ENCODE results near the gene GMDS. TPM values are rescaled to one million over a fixed set of nuclear protein-coding genes. Genes with fewer than 3 reads are reported as not detected.

Gene GMDS
- total RNA-seq, 1 experiment from 2014 or later: 27.6 TPM

GRCh38 chr6:1774226-1774915, 471.0 kb downstream of the GMDS start:
- Histone ChIP-seq H3K4me1 (ENCODE audit: insufficient read depth, low read length) (no peaks in the 10 kb centered on the region; the same call in 1 of the 2 replicates), H2BK20ac (ENCODE audit: low read depth, low read length, poor library complexity, severe bottlenecking) (no peak overlapping the region), H4K91ac (ENCODE audit: insufficient read length, low read depth, low read length) (no peak overlapping the region), H3K23me2 (ENCODE audit: insufficient read length, low read depth, low read length, poor library complexity, severe bottlenecking) (no peaks in the 10 kb centered on the region), H2AFZ (ENCODE audit: low read length) (no peak overlapping the region), H2BK12ac (ENCODE audit: insufficient read length, low read depth, low read length) (no peak overlapping the region), H4K5ac (ENCODE audit: insufficient read length, low read depth, low read length) (no peak overlapping the region), H4K8ac (replicated peaks; ENCODE audit: insufficient read length, low read depth, low read length) (no peak overlapping the region), H3K18ac (ENCODE audit: insufficient read length, low read depth, low read length) (no peak overlapping the region), H3K4ac (ENCODE audit: low read depth, low read length) (no peak overlapping the region), H3K79me1 (ENCODE audit: insufficient read depth, low read depth, low read length, poor library complexity, severe bottlenecking) (no peaks in the 10 kb centered on the region), H3K27ac (ENCODE audit: insufficient read length, low read depth, low read length) (no peak overlapping the region), H3K56ac (ENCODE audit: insufficient read length, low read depth, low read length) (no peak overlapping the region), H3K23ac (ENCODE audit: insufficient read length, low read depth, low read length) (no peak overlapping the region), H3K9me3 (ENCODE audit: control insufficient read depth, low read depth, low read length) (no peaks in the 10 kb centered on the region), H2AK5ac (ENCODE audit: insufficient read length, low read length) (no peak overlapping the region), H2BK15ac (ENCODE audit: low read depth, low read length) (no peak overlapping the region), H3T11ph (ENCODE audit: low read length) (no peak overlapping the region), H3K4me2 (ENCODE audit: insufficient read depth, insufficient read length, low read length) (no peak overlapping the region), H3K27me3 (ENCODE audit: insufficient read depth, low read length) (no peaks in the 10 kb centered on the region), H3K79me2 (ENCODE audit: insufficient read depth, low read length) (no peaks in the 10 kb centered on the region), H3K14ac (ENCODE audit: insufficient read depth, low read length) (no peak overlapping the region), H3K9ac (ENCODE audit: extremely low read depth, insufficient read length, low read length) (no peak overlapping the region), H2BK120ac (ENCODE audit: low read depth, low read length, poor library complexity, severe bottlenecking) (no peak overlapping the region), H2BK5ac (ENCODE audit: insufficient read length, low read length) (no peak overlapping the region), H4K20me1 (ENCODE audit: control insufficient read depth, insufficient read depth, insufficient read length) (no peaks in the 10 kb centered on the region)
- Mint-ChIP-seq H3K27ac (no peak overlapping the region), H3K4me1 (peaks cover 0 to 2% of the 10 kb centered on the region in 2 experiments; a peak in 2 of 4 replicates), H3K4me3 (no peak overlapping the region), H3K9me3 (no peaks in the 10 kb centered on the region), H3K27me3 (ENCODE audit: low read depth) (no peaks in the 10 kb centered on the region), H3K36me3 (ENCODE audit: insufficient read depth in 1 of 3, low read depth in 3 of 3) (no peaks in the 10 kb centered on the region; a peak in 1 of 7 replicates)
- WGBS (ENCODE audit: extremely low coverage, insufficient read length, low lambda C conversion rate): no CpG with 5 or more reads among the region's 5 CpGs
- no peak for TF ChIP-seq CTCF (conservative IDR thresholded peaks at IDR 0.05)
- no peak for DNase-seq
